ENCODE data around the gene IPO11. TPM values are rescaled to one million over a fixed set of nuclear protein-coding genes. Genes with fewer than 3 reads are reported as not detected.

The IPO11 gene
- total RNA-seq, 4 donors from 2014 or later: 15.5 to 36.0 (median 20.1) TPM

GRCh38 chr5:62431735-62432620 is 19.4 kb downstream of the IPO11 start:
- TF ChIP-seq CTCF (IDR thresholded peaks at IDR 0.05 in 4 of 5, conservative IDR thresholded peaks at IDR 0.05 in 1 of 5) (no peak), POLR2A (IDR thresholded peaks at IDR 0.05) (no peak)
- H3K4me3 ChIP-seq: peak overlapping the region in 3 of 4 donors; percentile 5 to 27 (median 5)
- peak; percentile 84 for ATAC-seq
- H3K36me3 ChIP-seq: no peaks in the 10 kb centered on the region
- peak overlapping the region; percentile 54 to 84 (median 60) for H3K27ac ChIP-seq
- intact Hi-C loops (cut with DNase I; ENCODE audit: low total_unique reads): no loop called here
- peak; percentile 38 to 56 for DNase-seq
- H3K9me3 ChIP-seq: no peaks in the 10 kb centered on the region
- H3K4me1 ChIP-seq: peaks cover 26 to 34% of the 10 kb centered on the region in 2 donors
- in situ Hi-C loops (cut with MboI; ENCODE audit: low sequenced_read_pairs in 4 of 4): no loop called here
- no peaks in the 10 kb centered on the region for H3K27me3 ChIP-seq

- ATAC-seq (peak; percentile 61 to 73), DNase-seq (peak in 1 of 2 donors; percentile 18)
- H3K9me3 ChIP-seq: no peaks in the 10 kb centered on the region
- peak overlapping the region; percentile 54 to 84 (median 60) for H3K27ac ChIP-seq
- H3K36me3 ChIP-seq: no peaks in the 10 kb centered on the region
- H3K4me3 ChIP-seq: peak overlapping the region in 2 of 4 donors; percentile 5 to 27
- H3K4me1 ChIP-seq: peaks cover 26 to 34% of the 10 kb centered on the region in 2 donors
- in situ Hi-C loops (cut with MboI; ENCODE audit: low sequenced_read_pairs in 4 of 4) (no loop called here), intact Hi-C loops (cut with DNase I; ENCODE audit: low total_unique reads) (no loop called here)
- TF ChIP-seq CTCF (IDR thresholded peaks at IDR 0.05 in 4 of 5, conservative IDR thresholded peaks at IDR 0.05 in 1 of 5) (no peak), POLR2A (IDR thresholded peaks at IDR 0.05) (no peak)
- no peaks in the 10 kb centered on the region for H3K27me3 ChIP-seq
These were observed 20.1 kb downstream of the IPO11 start for GRCh38 chr5:62432621-62433064.

- in situ Hi-C loops (cut with MboI; ENCODE audit: low sequenced_read_pairs in 4 of 4) (no loop called here), intact Hi-C loops (cut with DNase I; ENCODE audit: low total_unique reads) (no loop called here)
- Histone ChIP-seq H3K4me1 (no peaks in the 10 kb centered on the region), H3K27me3 (no peaks in the 10 kb centered on the region), H3K4me3 (no peak overlapping the region), H3K9me3 (no peaks in the 10 kb centered on the region), H3K36me3 (peaks cover 3 to 23% of the 10 kb centered on the region in 2 donors), H3K27ac (no peak overlapping the region)
- DNase-seq (no peak), ATAC-seq (no peak)
- no peak for TF ChIP-seq POLR2A (IDR thresholded peaks at IDR 0.05)
- no peak for TF ChIP-seq CTCF (IDR thresholded peaks at IDR 0.05 in 4 of 5, conservative IDR thresholded peaks at IDR 0.05 in 1 of 5)
These were observed 36.0 kb downstream of the IPO11 start for GRCh38 chr5:62448528-62448927.

DNA sequence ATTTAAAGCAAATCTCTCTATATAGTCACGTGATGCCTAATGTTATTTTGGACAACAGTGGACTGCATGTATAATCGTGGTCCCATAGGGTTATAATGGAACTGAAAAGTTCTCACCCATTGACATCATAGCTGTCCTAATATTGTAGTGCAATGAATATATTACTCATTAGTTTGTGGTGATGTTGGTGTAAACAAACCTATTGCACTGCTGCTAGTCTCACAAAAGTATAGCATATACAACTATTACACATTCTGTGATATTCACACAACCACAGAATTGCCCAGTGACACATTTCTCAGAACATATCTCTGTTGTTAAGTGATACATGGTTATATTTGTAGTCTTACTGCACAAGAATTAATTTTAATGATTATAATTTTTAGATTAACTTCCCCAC is 37.7 kb downstream of the IPO11 start:
- DNase-seq (no peak), ATAC-seq (no peak)
- TF ChIP-seq POLR2A (IDR thresholded peaks at IDR 0.05) (no peak), CTCF (IDR thresholded peaks at IDR 0.05 in 4 of 5, conservative IDR thresholded peaks at IDR 0.05 in 1 of 5) (no peak)
- H3K4me1 ChIP-seq: no peaks in the 10 kb centered on the region
- H3K27me3 ChIP-seq: no peaks in the 10 kb centered on the region
- intact Hi-C loops (cut with DNase I; ENCODE audit: low total_unique reads) (no loop called here), in situ Hi-C loops (cut with MboI; ENCODE audit: low sequenced_read_pairs in 4 of 4) (loop anchor here in 3 of 4 donors (25.0 kb wide), 1 partner anchor 337 kb away; no protein-coding TSS in a partner anchor)
- no peak overlapping the region for H3K27ac ChIP-seq
- no peaks in the 10 kb centered on the region for H3K9me3 ChIP-seq
- H3K36me3 ChIP-seq: peaks cover 3 to 24% of the 10 kb centered on the region in 2 donors
- H3K4me3 ChIP-seq: no peak overlapping the region
